ENCODE data around the gene UMAD1. TPM values are rescaled to one million over a fixed set of nuclear protein-coding genes. Genes with fewer than 3 reads are reported as not detected.

Gene UMAD1
- total and polyA plus RNA-seq, 2 donors (not counting 3 experiments of a cell fraction or from before 2014, with no cell fraction given) = 5.6 to 6.6 TPM

DNA sequence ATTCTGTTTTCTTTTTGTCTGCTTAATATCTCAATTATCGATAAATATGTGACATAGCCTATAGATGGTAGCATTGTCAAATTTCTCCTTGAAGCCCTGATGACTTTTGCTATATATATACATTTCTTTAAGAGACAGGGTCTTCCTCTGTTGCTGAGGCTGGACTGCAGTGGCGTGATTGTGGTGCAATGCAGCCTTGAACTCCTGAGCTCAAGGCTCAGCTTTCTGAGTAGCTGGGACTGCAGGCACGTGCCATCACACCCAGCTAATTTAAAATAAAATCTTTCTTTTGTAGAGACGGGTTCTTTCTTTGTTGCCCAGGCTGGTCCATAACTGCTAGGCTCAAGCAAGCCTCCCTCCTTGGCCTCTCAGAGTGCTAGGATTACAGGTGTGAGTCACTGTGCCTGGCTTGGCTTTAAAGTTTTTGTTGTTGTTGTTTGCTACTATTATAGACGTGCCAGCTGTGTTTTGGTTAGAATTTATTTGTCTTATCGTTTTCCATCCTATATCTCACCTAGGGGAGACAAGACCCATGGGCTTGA lies 7.0 kb downstream of the UMAD1 start:
- Histone ChIP-seq H3K9me1 (replicated peaks; ENCODE audit: control insufficient read depth, extremely low read depth, insufficient read depth, low read length) (no peaks in the 10 kb centered on the region), H3K36me3 (ENCODE audit: control insufficient read depth in 2 of 2, extremely low read depth in 1 of 2, insufficient read depth in 2 of 2, low read length in 2 of 2) (no peaks in the 10 kb centered on the region), H3K27me3 (ENCODE audit: control insufficient read depth in 2 of 2, insufficient read depth in 2 of 2, low read length in 2 of 2) (no peaks in the 10 kb centered on the region), H3K9me3 (replicated peaks; ENCODE audit: control insufficient read depth, insufficient read depth, low read length) (no peaks in the 10 kb centered on the region), H3K79me2 (ENCODE audit: control insufficient read depth, insufficient read depth, low read length) (no peaks in the 10 kb centered on the region), H3K27ac (ENCODE audit: insufficient read depth, low read depth, low read length) (no peak overlapping the region), H3K4me3 (replicated peaks in 1 of 3; ENCODE audit: insufficient read depth in 1 of 3, low read depth in 1 of 3, low read length in 3 of 3) (no peak overlapping the region), H3K9ac (replicated peaks; ENCODE audit: extremely low read depth, insufficient read depth, low read length) (no peak overlapping the region), H2AFZ (ENCODE audit: low read depth, low read length) (no peak overlapping the region), H3K4me2 (ENCODE audit: insufficient read depth, low read length) (no peak overlapping the region), H4K20me1 (replicated peaks; ENCODE audit: control insufficient read depth, extremely low read depth, insufficient read depth, low read length) (no peaks in the 10 kb centered on the region), H3K4me1 (ENCODE audit: control insufficient read depth, extremely low read depth, insufficient read depth, low read length) (no peaks in the 10 kb centered on the region)
- TF ChIP-seq FOS (IDR thresholded peaks at IDR 0.05; ENCODE audit: borderline replicate concordance, insufficient read depth, low read length) (no peak), JUN (IDR thresholded peaks at IDR 0.05; ENCODE audit: borderline replicate concordance, insufficient read depth, insufficient read length, low read depth) (no peak), MAX (IDR thresholded peaks at IDR 0.05; ENCODE audit: insufficient read depth, insufficient read length) (no peak), MYC (IDR thresholded peaks at IDR 0.05; ENCODE audit: low read depth, low read length) (no peak), POLR2A (IDR thresholded peaks at IDR 0.05; ENCODE audit: low read depth, low read length) (no peak), GATA2 (IDR thresholded peaks at IDR 0.05; ENCODE audit: insufficient read depth, insufficient read length, low read depth, low read length) (no peak), EZH2 (IDR thresholded peaks at IDR 0.05; ENCODE audit: borderline replicate concordance, low read depth, low read length, severe bottlenecking) (no peak), POLR2AphosphoS5 (IDR thresholded peaks at IDR 0.05; ENCODE audit: insufficient read depth, low read depth, low read length) (no peak)
- TF ChIP-seq, protein P1, sequence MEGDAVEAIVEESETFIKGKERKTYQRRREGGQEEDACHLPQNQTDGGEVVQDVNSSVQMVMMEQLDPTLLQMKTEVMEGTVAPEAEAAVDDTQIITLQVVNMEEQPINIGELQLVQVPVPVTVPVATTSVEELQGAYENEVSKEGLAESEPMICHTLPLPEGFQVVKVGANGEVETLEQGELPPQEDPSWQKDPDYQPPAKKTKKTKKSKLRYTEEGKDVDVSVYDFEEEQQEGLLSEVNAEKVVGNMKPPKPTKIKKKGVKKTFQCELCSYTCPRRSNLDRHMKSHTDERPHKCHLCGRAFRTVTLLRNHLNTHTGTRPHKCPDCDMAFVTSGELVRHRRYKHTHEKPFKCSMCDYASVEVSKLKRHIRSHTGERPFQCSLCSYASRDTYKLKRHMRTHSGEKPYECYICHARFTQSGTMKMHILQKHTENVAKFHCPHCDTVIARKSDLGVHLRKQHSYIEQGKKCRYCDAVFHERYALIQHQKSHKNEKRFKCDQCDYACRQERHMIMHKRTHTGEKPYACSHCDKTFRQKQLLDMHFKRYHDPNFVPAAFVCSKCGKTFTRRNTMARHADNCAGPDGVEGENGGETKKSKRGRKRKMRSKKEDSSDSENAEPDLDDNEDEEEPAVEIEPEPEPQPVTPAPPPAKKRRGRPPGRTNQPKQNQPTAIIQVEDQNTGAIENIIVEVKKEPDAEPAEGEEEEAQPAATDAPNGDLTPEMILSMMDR (IDR thresholded peaks at IDR 0.05; ENCODE audit: extremely low read depth in 1 of 2, insufficient read depth in 1 of 2, low read depth in 1 of 2, low read length in 2 of 2) = no peak
- BruUV-seq (replicated peaks) = no TSS peak
- CTCF ChIA-PET = interaction anchor here (0.7 kb wide), 1 partner anchor 33 kb away, joined by 3 read pairs; no protein-coding TSS in a partner anchor
- dilution Hi-C loops (cut with MboI; ENCODE audit: extremely low pct_ligation_motif_present, low sequenced_read_pairs) (no loop called here), intact Hi-C loops (cut with micrococcal nuclease) (no loop called here)
- no peak for FAIRE-seq
- DNase-seq (ENCODE audit: low read depth, low spot score) = no peak
- POLR2A ChIA-PET = no interaction called here
